Transverse colon (tissue), 1 donor: Measurements from ENCODE around the gene SETD1B.

ENCODE experiments used
- EP300 ChIP-seq: sonication (generic); formaldehyde crosslinking; IDR thresholded peaks from one replicate; pipeline ENCODE4 v1.6.1; 2017; ENCODE audit warnings: antibody characterized with exemption, low read depth
- POLR2A ChIP-seq: fragments of 450-650 bp; IDR thresholded peaks from one replicate; pipeline ENCODE4 v1.6.1; 2016; ENCODE audit warnings: antibody characterized with exemption, mild to moderate bottlenecking, moderate library complexity

GRCh38 chr12:121813951-121814350 lies 10.1 kb downstream of the SETD1B start:
- TF ChIP-seq EP300 (no peak), POLR2A (no peak)
